ENCODE data around the gene VAV3.
A peak's percentile ranks its signal among the peaks of the same experiment; 100 is the strongest.

The VAV3 gene

GRCh38 chr1:107991371-107992066, 26.5 kb upstream of the VAV3 start:
- no peak for TF ChIP-seq CTCF (IDR thresholded peaks at IDR 0.05; ENCODE audit: insufficient read depth, low read depth, low read length, missing control alignments)
- DNase-seq (ENCODE audit: low read depth), result peak; percentile 79
- no peak overlapping the region for H3K4me3 ChIP-seq (ENCODE audit: low read length)

GRCh38 chr1:107990606-107991005, 25.6 kb upstream of the VAV3 start:
- no peak for TF ChIP-seq CTCF (IDR thresholded peaks at IDR 0.05; ENCODE audit: insufficient read depth, low read depth, low read length, missing control alignments)
- no peak overlapping the region for H3K4me3 ChIP-seq (ENCODE audit: low read length)
- peak; percentile 73 for DNase-seq (ENCODE audit: low read depth)

- no peak overlapping the region for H3K4me3 ChIP-seq (ENCODE audit: low read length)
- no peak for DNase-seq (ENCODE audit: low read depth)
- no peak for TF ChIP-seq CTCF (IDR thresholded peaks at IDR 0.05; ENCODE audit: insufficient read depth, low read depth, low read length, missing control alignments)
Measured at GRCh38 chr1:107981277-107981676, 16.3 kb upstream of the VAV3 start.

GRCh38 chr1:107979926-107980325, 14.9 kb upstream of the VAV3 start:
- no peak for TF ChIP-seq CTCF (IDR thresholded peaks at IDR 0.05; ENCODE audit: insufficient read depth, low read depth, low read length, missing control alignments)
- H3K4me3 ChIP-seq (ENCODE audit: low read length), result no peak overlapping the region
- no peak for DNase-seq (ENCODE audit: low read depth)

- TF ChIP-seq CTCF (IDR thresholded peaks at IDR 0.05; ENCODE audit: insufficient read depth, low read depth, low read length, missing control alignments), result no peak
- H3K4me3 ChIP-seq (ENCODE audit: low read length), result no peak overlapping the region
- DNase-seq (ENCODE audit: low read depth), result no peak
Measured at GRCh38 chr1:107979088-107979487, 14.1 kb upstream of the VAV3 start.

- H3K4me3 ChIP-seq (ENCODE audit: low read length), result no peak overlapping the region
- DNase-seq (ENCODE audit: low read depth), result no peak
- TF ChIP-seq CTCF (IDR thresholded peaks at IDR 0.05; ENCODE audit: insufficient read depth, low read depth, low read length, missing control alignments), result no peak
Measured at GRCh38 chr1:107976836-107977235, 11.9 kb upstream of the VAV3 start.

- H3K4me3 ChIP-seq (ENCODE audit: low read length), result no peak overlapping the region
- TF ChIP-seq CTCF (IDR thresholded peaks at IDR 0.05; ENCODE audit: insufficient read depth, low read depth, low read length, missing control alignments), result no peak
- no peak for DNase-seq (ENCODE audit: low read depth)
Measured at GRCh38 chr1:107976431-107976830, 11.5 kb upstream of the VAV3 start.

Data from epithelial cell of esophagus (primary cell).